ENCODE measurements around the gene SPATA31C1. TPM values are rescaled to one million over a fixed set of nuclear protein-coding genes. Genes with fewer than 3 reads are reported as not detected.
A peak's percentile ranks its signal among the peaks of the same experiment; 100 is the strongest.

Gene SPATA31C1
- total RNA-seq, 4 donors from 2014 or later: not detected

DNA sequence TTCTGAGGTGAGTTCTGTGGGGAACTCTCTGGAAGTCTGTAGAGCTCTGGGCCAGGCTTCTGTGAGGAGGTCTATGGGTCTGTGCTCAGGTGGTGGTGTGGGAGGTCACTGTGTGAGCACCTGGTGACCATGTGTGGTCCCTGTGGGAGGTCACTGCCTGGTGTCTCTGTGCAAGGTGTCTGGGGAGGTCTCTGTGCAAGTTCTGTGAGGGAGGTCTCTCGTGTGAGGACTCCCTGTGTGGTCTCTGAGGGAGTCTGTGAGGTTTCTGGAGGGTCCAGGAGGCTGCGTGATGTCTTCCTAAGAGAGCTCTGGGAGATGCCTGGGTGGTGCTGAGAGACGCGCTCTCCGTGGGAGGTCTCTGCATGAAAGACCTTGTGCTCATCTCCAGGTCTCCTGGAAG is 41.1 kb upstream of the SPATA31C1 start:
- TF ChIP-seq POLR2AphosphoS5 (IDR thresholded peaks at IDR 0.05): no peak
- TF ChIP-seq EP300 (IDR thresholded peaks at IDR 0.05): no peak
- Histone ChIP-seq H3K27ac (replicated peaks in 1 of 4) (no peak overlapping the region), H3K27me3 (no peaks in the 10 kb centered on the region), H3K36me3 (no peaks in the 10 kb centered on the region), H3K4me1 (peaks cover 0 to 25% (median 16%) of the 10 kb centered on the region in 4 donors), H3K4me3 (no peak overlapping the region), H3K9me3 (no peaks in the 10 kb centered on the region)
- intact Hi-C loops (cut with DNase I): no loop called here
- 97% methylated on average over 5 of the region's 5 CpGs for WGBS
- no peak for DNase-seq (ENCODE audit: extremely low spot score)

DNA sequence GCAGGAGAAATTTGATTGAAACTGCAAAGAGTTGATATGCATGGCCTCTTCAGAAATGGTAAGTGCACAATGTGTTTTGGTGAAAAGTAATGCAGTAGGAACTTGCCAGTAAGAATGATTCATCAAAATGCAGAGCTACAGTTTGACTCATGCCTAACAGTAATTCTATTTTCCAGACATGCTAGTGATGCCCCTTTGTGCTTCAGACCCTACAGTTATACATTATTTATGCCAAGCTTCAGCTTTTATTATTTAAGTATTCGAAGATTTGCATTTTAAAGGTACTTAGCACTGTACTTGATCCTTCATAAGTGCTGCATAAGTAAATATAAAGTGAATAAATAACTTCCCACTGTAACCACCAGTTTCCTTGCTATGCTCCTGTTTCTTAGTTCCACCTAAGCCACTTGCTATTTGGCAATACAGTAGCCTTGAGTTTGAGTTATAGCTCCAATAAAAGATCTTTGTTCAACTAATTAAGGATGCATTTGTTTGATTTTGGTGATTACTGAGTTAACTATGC is 38.7 kb upstream of the SPATA31C1 start:
- WGBS: 88% methylated on average over 1 of the region's 1 CpG
- peaks cover 0 to 10% (median 2%) of the 10 kb centered on the region in 4 donors for H3K4me1 ChIP-seq
- no peaks in the 10 kb centered on the region for H3K27me3 ChIP-seq
- no peak overlapping the region for H3K4me3 ChIP-seq
- H3K36me3 ChIP-seq: no peaks in the 10 kb centered on the region
- H3K27ac ChIP-seq (replicated peaks in 1 of 4): no peak overlapping the region
- no peak for DNase-seq (ENCODE audit: extremely low spot score)
- TF ChIP-seq, protein P1, sequence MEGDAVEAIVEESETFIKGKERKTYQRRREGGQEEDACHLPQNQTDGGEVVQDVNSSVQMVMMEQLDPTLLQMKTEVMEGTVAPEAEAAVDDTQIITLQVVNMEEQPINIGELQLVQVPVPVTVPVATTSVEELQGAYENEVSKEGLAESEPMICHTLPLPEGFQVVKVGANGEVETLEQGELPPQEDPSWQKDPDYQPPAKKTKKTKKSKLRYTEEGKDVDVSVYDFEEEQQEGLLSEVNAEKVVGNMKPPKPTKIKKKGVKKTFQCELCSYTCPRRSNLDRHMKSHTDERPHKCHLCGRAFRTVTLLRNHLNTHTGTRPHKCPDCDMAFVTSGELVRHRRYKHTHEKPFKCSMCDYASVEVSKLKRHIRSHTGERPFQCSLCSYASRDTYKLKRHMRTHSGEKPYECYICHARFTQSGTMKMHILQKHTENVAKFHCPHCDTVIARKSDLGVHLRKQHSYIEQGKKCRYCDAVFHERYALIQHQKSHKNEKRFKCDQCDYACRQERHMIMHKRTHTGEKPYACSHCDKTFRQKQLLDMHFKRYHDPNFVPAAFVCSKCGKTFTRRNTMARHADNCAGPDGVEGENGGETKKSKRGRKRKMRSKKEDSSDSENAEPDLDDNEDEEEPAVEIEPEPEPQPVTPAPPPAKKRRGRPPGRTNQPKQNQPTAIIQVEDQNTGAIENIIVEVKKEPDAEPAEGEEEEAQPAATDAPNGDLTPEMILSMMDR (IDR thresholded peaks at IDR 0.05): no peak
- TF ChIP-seq POLR2A (IDR thresholded peaks at IDR 0.05; ENCODE audit: low read depth) (no peak), POLR2AphosphoS5 (IDR thresholded peaks at IDR 0.05) (no peak), EP300 (IDR thresholded peaks at IDR 0.05) (no peak)
- intact Hi-C loops (cut with DNase I): no loop called here
- no peaks in the 10 kb centered on the region for H3K9me3 ChIP-seq

DNA sequence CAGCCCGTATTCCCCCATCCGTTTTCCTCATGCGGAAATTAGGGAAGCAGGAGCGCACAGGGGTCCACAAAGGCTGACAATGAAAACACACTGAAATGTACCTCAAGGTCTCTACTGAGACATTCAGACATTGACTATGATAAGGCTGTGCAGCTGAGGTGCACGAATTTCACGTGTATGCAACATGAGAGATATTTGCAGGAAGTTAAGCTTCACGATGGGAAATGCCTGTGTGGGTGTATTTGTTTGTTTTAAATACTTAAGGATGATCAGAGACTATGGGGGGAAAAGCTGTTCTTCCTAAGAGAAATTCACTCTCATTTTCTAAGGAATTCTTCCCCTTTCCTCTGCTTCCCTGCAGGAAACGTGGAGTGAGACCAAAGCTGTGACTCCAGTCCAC is 37.6 kb upstream of the SPATA31C1 start:
- WGBS: 68% methylated on average over 8 of the region's 8 CpGs
- no peaks in the 10 kb centered on the region for H3K36me3 ChIP-seq
- intact Hi-C loops (cut with DNase I): no loop called here

DNA sequence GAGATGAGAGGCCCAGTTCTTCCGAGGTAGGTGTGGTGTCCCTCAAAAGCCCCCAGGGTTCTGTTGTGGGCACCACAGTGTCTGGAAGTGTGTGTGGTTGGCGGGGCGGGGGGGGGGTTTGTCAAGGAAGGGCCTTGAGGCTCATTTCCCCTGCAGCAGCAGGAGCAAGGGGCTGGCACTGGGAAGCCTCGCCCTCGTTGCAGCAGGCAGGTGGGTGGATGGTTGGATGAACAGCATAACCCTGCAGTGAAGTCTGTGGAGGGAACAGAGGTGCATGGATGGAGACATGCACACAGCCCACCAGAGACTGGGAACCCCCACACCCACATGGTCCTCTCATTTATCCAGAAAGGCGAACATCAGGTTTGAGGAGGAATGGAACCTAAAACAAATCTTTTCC is 37.1 kb upstream of the SPATA31C1 start:
- no peak for DNase-seq (ENCODE audit: extremely low spot score)
- peaks cover 0 to under 1% (median 0%) of the 10 kb centered on the region in 4 donors for H3K27me3 ChIP-seq
- intact Hi-C loops (cut with DNase I): no loop called here
- H3K4me1 ChIP-seq: peaks cover 0 to 10% (median 0%) of the 10 kb centered on the region in 4 donors
- 94% methylated on average over 3 of the region's 6 CpGs for WGBS
- H3K9me3 ChIP-seq: no peaks in the 10 kb centered on the region
- no peak overlapping the region for H3K4me3 ChIP-seq
- no peak overlapping the region for H3K27ac ChIP-seq (replicated peaks in 1 of 4)
- no peak for TF ChIP-seq POLR2A (IDR thresholded peaks at IDR 0.05; ENCODE audit: low read depth)
- TF ChIP-seq, protein P1 (IDR thresholded peaks at IDR 0.05): no peak
- TF ChIP-seq EP300 (IDR thresholded peaks at IDR 0.05): no peak
- no peak for TF ChIP-seq POLR2AphosphoS5 (IDR thresholded peaks at IDR 0.05)
- no peaks in the 10 kb centered on the region for H3K36me3 ChIP-seq

More for the DNA sequence above, 37.6 kb upstream of the SPATA31C1 start:
- Histone ChIP-seq H3K27me3 (no peaks in the 10 kb centered on the region), H3K9me3 (no peaks in the 10 kb centered on the region), H3K4me1 (peaks cover 0 to 10% (median 0%) of the 10 kb centered on the region in 4 donors), H3K4me3 (no peak overlapping the region), H3K27ac (replicated peaks in 1 of 4) (no peak overlapping the region)
- DNase-seq (ENCODE audit: extremely low spot score): no peak
- TF ChIP-seq EP300 (IDR thresholded peaks at IDR 0.05) (no peak), POLR2A (IDR thresholded peaks at IDR 0.05; ENCODE audit: low read depth) (no peak), POLR2AphosphoS5 (IDR thresholded peaks at IDR 0.05) (no peak)
- TF ChIP-seq, protein P1 (IDR thresholded peaks at IDR 0.05): no peak

DNA sequence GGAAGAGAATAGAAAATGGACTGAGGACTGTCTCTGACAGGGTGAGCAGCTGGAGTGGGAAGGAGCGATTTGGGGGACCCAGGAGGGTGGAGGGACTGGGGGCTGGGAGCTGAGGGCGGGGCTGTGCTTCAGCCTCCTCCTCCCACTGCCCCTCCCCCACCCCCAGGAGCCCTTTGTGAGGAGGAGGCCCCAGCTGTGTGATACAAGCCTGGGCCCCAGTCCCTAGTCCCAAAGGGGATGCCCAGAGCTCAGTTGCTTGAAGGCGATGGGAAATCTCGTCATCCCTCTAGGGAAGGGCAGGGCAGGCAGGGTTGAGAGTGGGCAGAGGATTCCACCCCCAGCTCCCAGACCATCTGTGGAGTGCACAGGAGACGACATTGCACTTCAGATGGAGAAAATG is 35.1 kb upstream of the SPATA31C1 start, which contains the start of gene SPATA31E1:
SPATA31E1 (plus strand) TSS at position 251 of the 400 bp plus-strand sequence; CDS start at position 266, 15 bp downstream.
- TF ChIP-seq POLR2AphosphoS5 (IDR thresholded peaks at IDR 0.05) (no peak), EP300 (IDR thresholded peaks at IDR 0.05) (no peak), POLR2A (IDR thresholded peaks at IDR 0.05; ENCODE audit: low read depth) (no peak)
- TF ChIP-seq, protein P1 (IDR thresholded peaks at IDR 0.05): no peak
- Histone ChIP-seq H3K9me3 (no peaks in the 10 kb centered on the region), H3K4me1 (peaks cover 0 to 10% (median 0%) of the 10 kb centered on the region in 4 donors), H3K36me3 (no peaks in the 10 kb centered on the region), H3K27me3 (peaks cover 0 to 6% (median 0%) of the 10 kb centered on the region in 4 donors), H3K27ac (replicated peaks in 1 of 4) (no peak within 1 kb of the TSS), H3K4me3 (no peak within 1 kb of the TSS)
- peak; percentile 81 for DNase-seq (ENCODE audit: extremely low spot score)
- WGBS: 89% methylated on average over 5 of the region's 5 CpGs
- intact Hi-C loops (cut with DNase I): no loop called here

Measured in esophagus muscularis mucosa (tissue), 4 donors.